Esophagus muscularis mucosa (tissue), 4 donors: Measurements from ENCODE around the gene B3GLCT. TPM values are rescaled to one million over a fixed set of nuclear protein-coding genes. Genes with fewer than 3 reads are reported as not detected.

ENCODE experiments used
- DNase-seq: peaks from one replicate; pipeline ENCODE4 v3.0.0-alpha.2; 2017; ENCODE audit errors: extremely low spot score
- H3K27ac ChIP-seq, 4 donors: fragments of 200-600 bp; sonication (generic); replicated peaks in 1 of 4; 1 replicate in 3 of 4; 2 replicates in 1 of 4; pipeline ENCODE4 v1.5.1; 2016 to 2019; ENCODE audit warnings: mild to moderate bottlenecking in 1 of 4
- H3K27me3 ChIP-seq, 4 donors: fragments of 200-600 bp; sonication (generic); one replicate each; pipeline versions ENCODE4 v1.5.1 to v1.6.0; 2016 to 2019
- H3K36me3 ChIP-seq, 4 donors: fragments of 200-600 bp; sonication (generic); one replicate each; pipeline ENCODE4 v1.5.1; 2016 to 2019
- H3K4me1 ChIP-seq, 4 donors: fragments of 200-600 bp; sonication (generic); one replicate each; pipeline ENCODE4 v1.5.1; 2016 to 2019
- H3K4me3 ChIP-seq, 4 donors: fragments of 200-600 bp; sonication (generic); 1 replicate in 2 of 4; 2 replicates in 2 of 4; pipeline ENCODE4 v1.5.1; 2016 to 2019; ENCODE audit warnings: mild to moderate bottlenecking in 4 of 4, moderate library complexity in 1 of 4
- H3K9me3 ChIP-seq, 4 donors: fragments of 200-600 bp; sonication (generic); 1 replicate in 3 of 4; 2 replicates in 1 of 4; pipeline ENCODE4 v1.5.1; 2016 to 2019
- EP300 ChIP-seq: sonication (generic); formaldehyde crosslinking; IDR thresholded peaks from one replicate; pipeline ENCODE4 v1.6.1; 2017; ENCODE audit warnings: antibody characterized with exemption
- POLR2A ChIP-seq: fragments of 450-650 bp; IDR thresholded peaks from one replicate; pipeline ENCODE4 v1.6.1; 2017; ENCODE audit warnings: antibody characterized with exemption, moderate library complexity, mild to moderate bottlenecking, low read depth
- POLR2AphosphoS5 ChIP-seq, 2 donors: sonication (generic); formaldehyde crosslinking; IDR thresholded peaks; one replicate each; pipeline ENCODE4 v1.6.1; 2017; ENCODE audit warnings: antibody characterized with exemption in 2 of 2
- WGBS: methylation state at CpG from one replicate; pipeline ENCODE4 v1.1.5; 2018; 5-methylcytosine and 5-hydroxymethylcytosine counted together
- intact Hi-C: fragments of 100-400 bp; cut with DNase I; formaldehyde crosslinking; loops from one replicate; pipeline ENCODE4 v1.15.1; 2023
- total RNA-seq, 4 donors: library from RNA; depleted of rRNA; stranded (reverse); fragments of >200 nt; gene quantifications; one replicate each; pipeline versions ENCODE4 v1.1.0 to v1.2.1, GENCODE V29; 2016
- TF ChIP-seq, protein P1 (sequence below), 3 experiments: fragments of 200-600 bp in 2 of 3; fragments of 450-650 bp in 1 of 3; sonication (generic) in 2 of 3; IDR thresholded peaks; one replicate each; pipeline ENCODE4 v1.5.1; 2017 to 2019; ENCODE audit warnings: antibody characterized with exemption in 3 of 3, mild to moderate bottlenecking in 2 of 3, moderate library complexity in 1 of 3

B3GLCT gene
- total RNA-seq, 4 donors from 2014 or later, result 5.2 to 8.8 (median 5.6) TPM

DNA sequence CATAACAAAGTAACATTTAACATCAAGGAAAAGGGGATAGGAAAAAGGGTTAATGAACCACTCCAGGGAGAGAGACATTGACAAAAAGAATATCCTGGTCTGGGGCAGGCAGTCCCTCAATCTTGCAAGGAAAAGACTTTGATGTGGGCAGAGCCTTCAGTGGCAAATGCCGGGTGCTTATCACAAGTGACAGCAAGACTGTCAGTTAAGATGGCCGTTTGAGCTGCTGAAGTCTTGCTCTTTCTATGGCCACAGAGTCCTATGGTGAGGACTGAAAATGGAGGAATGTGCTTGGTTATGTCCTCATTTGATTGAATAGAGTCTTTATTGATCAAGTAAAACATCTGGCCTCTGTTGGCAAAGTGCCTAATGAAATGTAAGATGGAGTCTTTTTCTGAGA lies 112.1 kb downstream of the B3GLCT start:
- Histone ChIP-seq H3K9me3 (peaks cover 0 to 38% (median 24%) of the 10 kb centered on the region in 4 donors), H3K36me3 (peaks cover 0 to 11% (median 2%) of the 10 kb centered on the region in 4 donors), H3K27ac (no peak overlapping the region), H3K27me3 (no peaks in the 10 kb centered on the region), H3K4me3 (no peak overlapping the region), H3K4me1 (no peaks in the 10 kb centered on the region)
- intact Hi-C loops, result no loop called here
- TF ChIP-seq, protein P1, sequence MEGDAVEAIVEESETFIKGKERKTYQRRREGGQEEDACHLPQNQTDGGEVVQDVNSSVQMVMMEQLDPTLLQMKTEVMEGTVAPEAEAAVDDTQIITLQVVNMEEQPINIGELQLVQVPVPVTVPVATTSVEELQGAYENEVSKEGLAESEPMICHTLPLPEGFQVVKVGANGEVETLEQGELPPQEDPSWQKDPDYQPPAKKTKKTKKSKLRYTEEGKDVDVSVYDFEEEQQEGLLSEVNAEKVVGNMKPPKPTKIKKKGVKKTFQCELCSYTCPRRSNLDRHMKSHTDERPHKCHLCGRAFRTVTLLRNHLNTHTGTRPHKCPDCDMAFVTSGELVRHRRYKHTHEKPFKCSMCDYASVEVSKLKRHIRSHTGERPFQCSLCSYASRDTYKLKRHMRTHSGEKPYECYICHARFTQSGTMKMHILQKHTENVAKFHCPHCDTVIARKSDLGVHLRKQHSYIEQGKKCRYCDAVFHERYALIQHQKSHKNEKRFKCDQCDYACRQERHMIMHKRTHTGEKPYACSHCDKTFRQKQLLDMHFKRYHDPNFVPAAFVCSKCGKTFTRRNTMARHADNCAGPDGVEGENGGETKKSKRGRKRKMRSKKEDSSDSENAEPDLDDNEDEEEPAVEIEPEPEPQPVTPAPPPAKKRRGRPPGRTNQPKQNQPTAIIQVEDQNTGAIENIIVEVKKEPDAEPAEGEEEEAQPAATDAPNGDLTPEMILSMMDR (IDR thresholded peaks at IDR 0.05), result no peak
- TF ChIP-seq POLR2AphosphoS5 (IDR thresholded peaks at IDR 0.05) (no peak), EP300 (no peak), POLR2A (no peak)
- no peak for DNase-seq
- 65% methylated on average over 2 of the region's 2 CpGs for WGBS

DNA sequence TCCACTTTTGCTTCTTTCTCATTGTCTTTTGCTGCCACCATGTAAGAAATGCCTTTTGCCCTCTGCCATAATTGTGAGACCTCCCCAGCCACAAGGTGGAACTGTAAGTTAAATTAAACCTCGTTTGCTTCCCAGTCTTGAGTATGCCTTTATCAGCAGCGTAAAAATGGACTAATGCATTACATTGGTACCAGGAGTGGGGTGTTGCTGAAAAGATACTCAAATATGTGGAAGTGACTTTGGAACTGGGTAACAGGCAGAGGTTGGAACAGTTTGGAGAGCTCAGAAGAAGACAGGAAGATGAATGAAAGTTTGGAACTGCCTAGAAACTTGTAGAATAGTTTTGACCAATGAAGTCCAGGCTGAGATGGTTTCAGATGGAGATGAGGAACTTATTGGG lies 115.2 kb downstream of the B3GLCT start:
- Histone ChIP-seq H3K27ac (no peak overlapping the region), H3K9me3 (peaks cover 0 to 33% (median 24%) of the 10 kb centered on the region in 4 donors), H3K4me1 (no peaks in the 10 kb centered on the region), H3K36me3 (peaks cover 0 to 27% (median 15%) of the 10 kb centered on the region in 4 donors), H3K27me3 (no peaks in the 10 kb centered on the region), H3K4me3 (no peak overlapping the region)
- TF ChIP-seq POLR2AphosphoS5 (IDR thresholded peaks at IDR 0.05) (no peak), POLR2A (no peak), EP300 (no peak)
- TF ChIP-seq, protein P1 (IDR thresholded peaks at IDR 0.05), result no peak
- DNase-seq, result no peak
- 95% methylated on average over 2 of the region's 2 CpGs for WGBS
- intact Hi-C loops, result no loop called here

DNA sequence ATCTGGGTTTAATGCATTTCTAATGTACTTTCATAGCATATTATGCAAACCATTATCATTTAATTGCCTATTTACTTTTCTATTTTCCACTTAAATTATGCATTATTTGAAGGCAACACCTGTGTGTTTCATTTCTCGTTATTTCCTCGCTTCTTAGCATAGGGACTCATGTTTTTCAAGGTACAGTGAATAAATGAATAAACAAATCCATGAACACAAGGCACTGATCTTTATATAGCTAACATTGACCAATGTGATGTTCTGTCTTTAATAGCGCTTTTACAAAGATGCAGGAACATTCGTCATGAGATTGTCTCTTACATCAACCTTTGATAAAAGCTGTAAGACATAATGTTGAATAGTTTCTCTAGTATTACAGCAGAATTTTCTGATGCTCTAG lies 121.2 kb downstream of the B3GLCT start:
- Histone ChIP-seq H3K27ac (no peak overlapping the region), H3K9me3 (peaks cover 0 to 2% (median under 1%) of the 10 kb centered on the region in 4 donors), H3K36me3 (peaks cover 0 to 40% (median 21%) of the 10 kb centered on the region in 4 donors), H3K4me3 (no peak overlapping the region), H3K4me1 (no peaks in the 10 kb centered on the region), H3K27me3 (no peaks in the 10 kb centered on the region)
- intact Hi-C loops, result no loop called here
- TF ChIP-seq POLR2A (no peak), EP300 (no peak), POLR2AphosphoS5 (IDR thresholded peaks at IDR 0.05) (no peak)
- TF ChIP-seq, protein P1 (IDR thresholded peaks at IDR 0.05), result no peak
- no peak for DNase-seq
- 97% methylated on average over 4 of the region's 4 CpGs for WGBS

DNA sequence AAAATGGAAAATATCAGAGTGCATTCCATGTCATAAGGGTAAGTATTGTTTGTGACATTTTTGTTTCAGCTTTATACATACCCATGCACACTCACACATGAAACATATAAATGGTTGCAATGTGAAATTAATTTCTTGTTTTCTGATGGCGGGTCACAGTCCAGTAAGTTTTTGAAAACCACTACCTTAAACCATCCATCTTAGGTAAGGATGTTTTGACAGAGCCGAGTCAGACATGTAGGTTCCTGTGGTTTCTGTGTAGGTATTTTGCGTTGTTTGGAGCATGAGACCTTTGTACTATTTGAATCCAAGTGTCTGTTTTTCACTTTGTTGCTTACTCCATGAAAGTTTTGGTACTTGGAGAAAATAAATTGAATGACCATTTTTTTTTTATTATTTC lies 121.7 kb downstream of the B3GLCT start:
- TF ChIP-seq, protein P1 (IDR thresholded peaks at IDR 0.05), result no peak
- TF ChIP-seq POLR2A (no peak), POLR2AphosphoS5 (IDR thresholded peaks at IDR 0.05) (no peak), EP300 (no peak)
- DNase-seq, result no peak
- 94% methylated on average over 3 of the region's 3 CpGs for WGBS

GRCh38 chr13:31322026-31322425 lies 122.3 kb downstream of the B3GLCT start:
- no peaks in the 10 kb centered on the region for H3K4me1 ChIP-seq
- no peak overlapping the region for H3K4me3 ChIP-seq
- intact Hi-C loops, result no loop called here
- H3K36me3 ChIP-seq, result peaks cover 0 to 40% (median 20%) of the 10 kb centered on the region in 4 donors
- H3K27me3 ChIP-seq, result no peaks in the 10 kb centered on the region
- no peak overlapping the region for H3K27ac ChIP-seq
- WGBS, result 65% methylated on average over 3 of the region's 3 CpGs
- TF ChIP-seq POLR2A, result no peak
- TF ChIP-seq, protein P1 (IDR thresholded peaks at IDR 0.05), result no peak
- TF ChIP-seq POLR2AphosphoS5 (IDR thresholded peaks at IDR 0.05), result no peak
- TF ChIP-seq EP300, result no peak
- H3K9me3 ChIP-seq, result no peaks in the 10 kb centered on the region
- DNase-seq, result peak; percentile 81

More for the DNA sequence above, 121.7 kb downstream of the B3GLCT start:
- Histone ChIP-seq H3K27me3 (no peaks in the 10 kb centered on the region), H3K27ac (no peak overlapping the region), H3K4me1 (no peaks in the 10 kb centered on the region), H3K4me3 (no peak overlapping the region), H3K36me3 (peaks cover 0 to 40% (median 21%) of the 10 kb centered on the region in 4 donors), H3K9me3 (no peaks in the 10 kb centered on the region)
- intact Hi-C loops, result no loop called here
